SK-N-SH (cell line): Measurements from ENCODE around the gene SHQ1. TPM values are rescaled to one million over a fixed set of nuclear protein-coding genes. Genes with fewer than 3 reads are reported as not detected.

Experiments
- CTCF ChIA-PET: fragments of 300-600, 350-600 bp; formaldehyde crosslinking; extraction: SDS; loops from one replicate; lab custom pipeline; 2021; lab: Yijun Ruan, JAX
- POLR2A ChIA-PET: fragments of 350-600 bp; sonication (Branson Sonifier 250); formaldehyde crosslinking; extraction: SDS; loops from one replicate; lab custom pipeline; 2020; ENCODE audit warnings: antibody characterized with exemption, inconsistent platforms; lab: Yijun Ruan, JAX
- DNase-seq: peaks from one replicate; pipeline ENCODE4 v3.0.0; 2012
- H2AFZ ChIP-seq: fragments of 200-600 bp; sonication (generic); 2 replicates; pipeline ENCODE4 v1.8.1; 2016; ENCODE audit warnings: antibody characterized with exemption, mild to moderate bottlenecking, low read depth
- H3F3A ChIP-seq: fragments of 200-600 bp; sonication (generic); replicated peaks from 2 replicates; pipeline ENCODE3; 2016; ENCODE audit warnings: antibody characterized with exemption, mild to moderate bottlenecking; ENCODE audit not compliant: insufficient read depth
- H3K27ac ChIP-seq, 2 experiments: fragments of 200-500 bp in 1 of 2; fragments of 200-600 bp in 1 of 2; sonication (Bioruptor generic) in 1 of 2; sonication (generic), shearing (Covaris generic) in 1 of 2; 2 replicates each; pipeline versions ENCODE4 v1.5.1 to v1.6.1; 2014 to 2016; ENCODE audit warnings: low read depth in 2 of 2, inconsistent platforms in 1 of 2, low read length in 1 of 2, mild to moderate bottlenecking in 1 of 2, mixed read lengths in 1 of 2
- H3K27me3 ChIP-seq: fragments of 200-600 bp; sonication (generic), shearing (Covaris generic); 2 replicates; pipeline ENCODE4 v1.6.1; 2016; ENCODE audit warnings: mixed run types; ENCODE audit not compliant: insufficient read depth
- H3K36me3 ChIP-seq, 2 experiments: fragments of 200-500 bp in 1 of 2; fragments of 200-600 bp in 1 of 2; sonication (Bioruptor generic) in 1 of 2; sonication (generic) in 1 of 2; replicated peaks in 1 of 2; 2 replicates each; pipeline versions ENCODE3 to v1.5.1; 2014 to 2016; ENCODE audit warnings: low read length in 1 of 2, mild to moderate bottlenecking in 1 of 2; ENCODE audit not compliant: insufficient read depth in 2 of 2, control insufficient read depth in 1 of 2
- H3K4me1 ChIP-seq, 2 experiments: fragments of 200-500 bp in 1 of 2; fragments of 200-600 bp in 1 of 2; sonication (Bioruptor generic) in 1 of 2; sonication (generic), shearing (Covaris generic) in 1 of 2; 2 replicates each; pipeline versions ENCODE4 v1.5.1 to v1.6.1; 2014 to 2016; ENCODE audit warnings: low read depth in 1 of 2, low read length in 1 of 2, mixed run types in 1 of 2; ENCODE audit not compliant: insufficient read depth in 2 of 2, control insufficient read depth in 1 of 2
- H3K4me2 ChIP-seq: fragments of 200-600 bp; sonication (generic), shearing (Covaris generic); 2 replicates; pipeline ENCODE4 v1.6.1; 2017; ENCODE audit warnings: mixed run types
- H3K4me3 ChIP-seq, 2 experiments: fragments of 200-500 bp in 1 of 2; fragments of 200-600 bp in 1 of 2; sonication (Bioruptor generic) in 1 of 2; sonication (generic), shearing (Covaris generic) in 1 of 2; 2 replicates each; pipeline versions ENCODE4 v1.5.1 to v1.8.1; 2014 to 2016; ENCODE audit warnings: low read depth in 2 of 2, inconsistent platforms in 1 of 2, low read length in 1 of 2, mild to moderate bottlenecking in 1 of 2, mixed read lengths in 1 of 2, moderate library complexity in 1 of 2
- H3K79me2 ChIP-seq: fragments of 200-600 bp; sonication (generic); 2 replicates; pipeline ENCODE4 v1.8.1; 2017; ENCODE audit warnings: mild to moderate bottlenecking; ENCODE audit not compliant: insufficient read depth
- H3K9ac ChIP-seq: fragments of 200-600 bp; sonication (generic); 2 replicates; pipeline ENCODE4 v1.6.1; 2017; ENCODE audit warnings: mixed run types
- H3K9me2 ChIP-seq: fragments of 200-600 bp; sonication (generic); 2 replicates; pipeline ENCODE4 v1.6.1; 2017; ENCODE audit warnings: mixed run types
- H3K9me3 ChIP-seq: fragments of 200-600 bp; sonication (generic); 2 replicates; pipeline ENCODE4 v1.6.1; 2017; ENCODE audit warnings: mixed run types, mild to moderate bottlenecking, moderate library complexity
- H4K20me1 ChIP-seq: fragments of 200-600 bp; sonication (generic); 2 replicates; pipeline ENCODE4 v1.6.1; 2017; ENCODE audit warnings: mild to moderate bottlenecking, mixed run types; ENCODE audit not compliant: insufficient read depth
- ELF1 ChIP-seq: IDR thresholded peaks from 2 replicates; pipeline ENCODE4 v1.4.0; 2012
- EP300 ChIP-seq, 2 experiments: IDR thresholded peaks; 2 replicates each; pipeline versions ENCODE4 v1.4.0 to v1.6.1; 2012; ENCODE audit warnings: borderline replicate concordance in 1 of 2, low read depth in 1 of 2, low read length in 1 of 2
- FOXJ3 ChIP-seq: sonication (generic); formaldehyde crosslinking; IDR thresholded peaks from 2 replicates; pipeline ENCODE4 v1.5.1; 2020; ENCODE audit warnings: mild to moderate bottlenecking, missing genetic modification reagents
- GATA2 ChIP-seq: sonication (generic); formaldehyde crosslinking; IDR thresholded peaks from 2 replicates; pipeline ENCODE4 v1.5.0; 2020; ENCODE audit warnings: mild to moderate bottlenecking, missing genetic modification reagents
- JUND ChIP-seq: IDR thresholded peaks from 2 replicates; pipeline ENCODE4 v1.4.0; 2012
- MXI1 ChIP-seq: IDR thresholded peaks from 2 replicates; pipeline ENCODE4 v1.6.1; 2012; ENCODE audit warnings: mild to moderate bottlenecking, low read depth, low read length, improper control_type of control experiment
- NFIC ChIP-seq: IDR thresholded peaks from 2 replicates; pipeline ENCODE4 v1.4.0; 2012; ENCODE audit warnings: borderline replicate concordance
- NRF1 ChIP-seq: IDR thresholded peaks from 2 replicates; pipeline ENCODE4 v1.6.1; 2012; ENCODE audit warnings: low read depth, mild to moderate bottlenecking, low read length
- RCOR1 ChIP-seq: fragments of 150-350 bp; IDR thresholded peaks from 2 replicates; pipeline ENCODE4 v1.6.1; 2017; ENCODE audit warnings: antibody characterized with exemption, low read length
- REST ChIP-seq: IDR thresholded peaks from 2 replicates; pipeline ENCODE4 v1.6.1; 2012; ENCODE audit warnings: mild to moderate bottlenecking, low read depth, low read length, moderate library complexity
- SMC3 ChIP-seq: IDR thresholded peaks from 2 replicates; pipeline ENCODE4 v1.6.1; 2012; ENCODE audit warnings: low read depth, low read length, improper control_type of control experiment
- TAF1 ChIP-seq: IDR thresholded peaks from 2 replicates; pipeline ENCODE4 v1.6.1; 2012; ENCODE audit warnings: low read depth, mild to moderate bottlenecking, low read length, moderate library complexity, borderline replicate concordance
- USF1 ChIP-seq: IDR thresholded peaks from 2 replicates; pipeline ENCODE4 v1.4.0; 2012; ENCODE audit warnings: low read depth, borderline replicate concordance
- USF2 ChIP-seq: fragments of 150-350 bp; IDR thresholded peaks from 2 replicates; pipeline ENCODE4 v1.6.1; 2017; ENCODE audit warnings: antibody characterized with exemption, low read length, low read depth, borderline replicate concordance
- YY1 ChIP-seq: IDR thresholded peaks from 2 replicates; pipeline ENCODE4 v1.4.0; 2012; ENCODE audit warnings: low read depth, mild to moderate bottlenecking
- WGBS: methylation state at CpG from one replicate; pipeline ENCODE4 v1.1.6; 2017; ENCODE audit warnings: low lambda C conversion rate; 5-methylcytosine and 5-hydroxymethylcytosine counted together
- polyA plus RNA-seq, 3 experiments: library from polyadenylated mRNA; depleted of rRNA; stranded (reverse); fragments of >200 nt; gene quantifications; 2 replicates each; pipeline ENCODE4 v1.2.3, GENCODE V29; 2012
- TF ChIP-seq, protein P1 (sequence below): fragments of 200-600 bp; sonication (generic); IDR thresholded peaks from 2 replicates; pipeline ENCODE4 v1.6.1; 2017; ENCODE audit warnings: antibody characterized with exemption, mild to moderate bottlenecking, moderate library complexity
- TF ChIP-seq, protein P2 (sequence below): IDR thresholded peaks from 2 replicates; pipeline ENCODE4 v1.4.0; 2012; ENCODE audit warnings: low read depth, borderline replicate concordance

The SHQ1 gene
- polyA plus RNA-seq, 1 of the 3 experiments (the other 2 are of a cell fraction), result 10.5 TPM

DNA sequence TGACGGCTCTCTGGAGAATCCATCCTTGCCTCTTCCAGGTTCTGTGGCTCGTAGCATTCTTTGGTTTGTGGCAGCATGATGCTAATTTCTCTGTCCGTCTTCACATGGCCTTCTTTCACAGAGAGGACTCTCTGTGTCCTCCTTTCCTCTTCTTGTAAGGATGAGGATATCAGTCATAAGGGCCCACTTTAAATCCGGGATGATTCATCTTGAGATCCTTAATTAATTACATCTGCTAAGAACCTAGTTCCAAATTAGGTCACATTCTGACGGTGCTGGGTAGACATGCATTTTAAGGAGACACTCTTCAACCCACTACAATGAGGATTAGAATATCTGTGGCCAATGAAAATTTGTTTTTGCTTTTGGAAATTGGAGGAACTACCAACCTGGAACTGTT lies 23.9 kb upstream of the SHQ1 start (continued):
- TF ChIP-seq, protein P1, sequence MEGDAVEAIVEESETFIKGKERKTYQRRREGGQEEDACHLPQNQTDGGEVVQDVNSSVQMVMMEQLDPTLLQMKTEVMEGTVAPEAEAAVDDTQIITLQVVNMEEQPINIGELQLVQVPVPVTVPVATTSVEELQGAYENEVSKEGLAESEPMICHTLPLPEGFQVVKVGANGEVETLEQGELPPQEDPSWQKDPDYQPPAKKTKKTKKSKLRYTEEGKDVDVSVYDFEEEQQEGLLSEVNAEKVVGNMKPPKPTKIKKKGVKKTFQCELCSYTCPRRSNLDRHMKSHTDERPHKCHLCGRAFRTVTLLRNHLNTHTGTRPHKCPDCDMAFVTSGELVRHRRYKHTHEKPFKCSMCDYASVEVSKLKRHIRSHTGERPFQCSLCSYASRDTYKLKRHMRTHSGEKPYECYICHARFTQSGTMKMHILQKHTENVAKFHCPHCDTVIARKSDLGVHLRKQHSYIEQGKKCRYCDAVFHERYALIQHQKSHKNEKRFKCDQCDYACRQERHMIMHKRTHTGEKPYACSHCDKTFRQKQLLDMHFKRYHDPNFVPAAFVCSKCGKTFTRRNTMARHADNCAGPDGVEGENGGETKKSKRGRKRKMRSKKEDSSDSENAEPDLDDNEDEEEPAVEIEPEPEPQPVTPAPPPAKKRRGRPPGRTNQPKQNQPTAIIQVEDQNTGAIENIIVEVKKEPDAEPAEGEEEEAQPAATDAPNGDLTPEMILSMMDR, result no peak
- no peak for TF ChIP-seq EP300 (IDR thresholded peaks at IDR 0.05; ENCODE audit: borderline replicate concordance in 1 of 2, low read depth in 1 of 2, low read length in 1 of 2)
- no peak for TF ChIP-seq NRF1
- TF ChIP-seq MXI1, result no peak
- TF ChIP-seq RCOR1, result no peak
- TF ChIP-seq YY1, result no peak
- no peak for TF ChIP-seq USF2
- TF ChIP-seq GATA2 (CRISPR knock-in tag), result no peak

GRCh38 chr3:72862314-72863090 lies 14.3 kb upstream of the SHQ1 start:
- Histone ChIP-seq H3K27me3 (no peaks in the 10 kb centered on the region), H3K4me2 (no peak overlapping the region), H3K9me2 (no peaks in the 10 kb centered on the region), H3K9me3 (no peaks in the 10 kb centered on the region), H2AFZ (0 out of 2 replicates have a peak overlapping the region, but pooled peaks have one; percentile 4), H4K20me1 (no peaks in the 10 kb centered on the region)
- CTCF ChIA-PET, result interaction anchor here (0.6 to 3.6 kb wide), 4 partner anchors 11 to 194 kb away, joined by 3 to 17 read pairs (median 5); no protein-coding TSS in a partner anchor
- no peak for TF ChIP-seq EP300 (IDR thresholded peaks at IDR 0.05; ENCODE audit: borderline replicate concordance in 1 of 2, low read depth in 1 of 2, low read length in 1 of 2)
- TF ChIP-seq REST, result no peak
- no peak for TF ChIP-seq USF1
- TF ChIP-seq, protein P2, sequence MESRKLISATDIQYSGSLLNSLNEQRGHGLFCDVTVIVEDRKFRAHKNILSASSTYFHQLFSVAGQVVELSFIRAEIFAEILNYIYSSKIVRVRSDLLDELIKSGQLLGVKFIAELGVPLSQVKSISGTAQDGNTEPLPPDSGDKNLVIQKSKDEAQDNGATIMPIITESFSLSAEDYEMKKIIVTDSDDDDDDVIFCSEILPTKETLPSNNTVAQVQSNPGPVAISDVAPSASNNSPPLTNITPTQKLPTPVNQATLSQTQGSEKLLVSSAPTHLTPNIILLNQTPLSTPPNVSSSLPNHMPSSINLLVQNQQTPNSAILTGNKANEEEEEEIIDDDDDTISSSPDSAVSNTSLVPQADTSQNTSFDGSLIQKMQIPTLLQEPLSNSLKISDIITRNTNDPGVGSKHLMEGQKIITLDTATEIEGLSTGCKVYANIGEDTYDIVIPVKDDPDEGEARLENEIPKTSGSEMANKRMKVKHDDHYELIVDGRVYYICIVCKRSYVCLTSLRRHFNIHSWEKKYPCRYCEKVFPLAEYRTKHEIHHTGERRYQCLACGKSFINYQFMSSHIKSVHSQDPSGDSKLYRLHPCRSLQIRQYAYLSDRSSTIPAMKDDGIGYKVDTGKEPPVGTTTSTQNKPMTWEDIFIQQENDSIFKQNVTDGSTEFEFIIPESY, result no peak
- TF ChIP-seq SMC3, result no peak
- no peak for TF ChIP-seq JUND
- no peak for TF ChIP-seq TAF1
- TF ChIP-seq FOXJ3, result no peak
- TF ChIP-seq RCOR1, result no peak
- TF ChIP-seq NFIC, result no peak
- TF ChIP-seq, protein P1, result no peak
- no peak for TF ChIP-seq ELF1
- no peak for TF ChIP-seq NRF1
- TF ChIP-seq, all 33 proteins: peak for 0
- no peak overlapping the region for H3K27ac ChIP-seq
- no peaks in the 10 kb centered on the region for H3K79me2 ChIP-seq
- WGBS, result 70% methylated on average over 7 of the region's 7 CpGs
- H3K36me3 ChIP-seq, result no peaks in the 10 kb centered on the region
- H3K4me3 ChIP-seq, result no peak overlapping the region
- peaks cover 0 to 4% of the 10 kb centered on the region in 2 experiments; a peak in 1 of 4 replicates for H3K4me1 ChIP-seq
- DNase-seq, result peak; percentile 32
- H3F3A ChIP-seq, result no peaks in the 10 kb centered on the region
- H3K9ac ChIP-seq, result no peak overlapping the region
- POLR2A ChIA-PET, result no interaction called here
